ENCODE data around the gene PLXNC1.

Gene PLXNC1

DNA sequence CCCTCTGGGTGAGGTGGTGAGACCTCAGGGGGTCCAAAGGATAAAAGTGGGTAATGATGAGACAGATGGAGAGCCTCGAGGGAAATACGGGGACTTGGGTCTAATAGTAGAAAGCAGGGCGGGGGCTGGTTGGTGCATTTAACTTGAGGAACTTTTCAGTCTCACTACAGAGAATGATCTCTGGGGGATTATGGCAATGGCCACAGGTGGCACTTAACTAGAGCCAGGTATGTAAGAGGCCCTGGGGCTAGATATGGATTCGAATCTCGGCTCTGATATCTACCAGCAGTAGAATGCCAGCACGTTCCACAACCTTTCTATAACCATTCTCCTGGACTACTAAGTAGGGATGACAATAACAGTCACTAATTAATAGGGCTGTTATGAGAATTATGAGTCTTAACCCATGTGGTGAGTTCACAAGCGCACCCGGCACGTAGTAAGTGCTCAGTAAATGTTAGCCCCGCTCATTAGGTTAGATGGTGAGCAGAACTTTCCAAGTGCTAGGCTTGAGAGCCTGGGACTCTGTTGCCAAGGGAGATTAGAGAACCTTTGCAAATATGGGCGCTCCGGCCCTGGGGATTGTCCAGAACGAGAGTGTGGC is 888 bp upstream of the PLXNC1 start:
- peaks cover 24% of the 10 kb centered on the region for H3K4me1 ChIP-seq (ENCODE audit: insufficient read depth, low read length, severe bottlenecking)
- no peak overlapping the region for H2AFZ ChIP-seq (ENCODE audit: low read length)
- H3K27me3 ChIP-seq (ENCODE audit: insufficient read depth, low read length): peaks cover 22% of the 10 kb centered on the region
- no peak overlapping the region for H3K27ac ChIP-seq (ENCODE audit: low read depth, low read length, poor library complexity, severe bottlenecking)
- H4K20me1 ChIP-seq (ENCODE audit: insufficient read depth, low read length): no peaks in the 10 kb centered on the region
- no peaks in the 10 kb centered on the region for H3F3A ChIP-seq (ENCODE audit: insufficient read depth, low read length)
- no peaks in the 10 kb centered on the region for H3K36me3 ChIP-seq (ENCODE audit: insufficient read depth, low read length)
- no peak for TF ChIP-seq EZH2 (IDR thresholded peaks at IDR 0.05; ENCODE audit: borderline replicate concordance, low read length)
- TF ChIP-seq, protein P1, sequence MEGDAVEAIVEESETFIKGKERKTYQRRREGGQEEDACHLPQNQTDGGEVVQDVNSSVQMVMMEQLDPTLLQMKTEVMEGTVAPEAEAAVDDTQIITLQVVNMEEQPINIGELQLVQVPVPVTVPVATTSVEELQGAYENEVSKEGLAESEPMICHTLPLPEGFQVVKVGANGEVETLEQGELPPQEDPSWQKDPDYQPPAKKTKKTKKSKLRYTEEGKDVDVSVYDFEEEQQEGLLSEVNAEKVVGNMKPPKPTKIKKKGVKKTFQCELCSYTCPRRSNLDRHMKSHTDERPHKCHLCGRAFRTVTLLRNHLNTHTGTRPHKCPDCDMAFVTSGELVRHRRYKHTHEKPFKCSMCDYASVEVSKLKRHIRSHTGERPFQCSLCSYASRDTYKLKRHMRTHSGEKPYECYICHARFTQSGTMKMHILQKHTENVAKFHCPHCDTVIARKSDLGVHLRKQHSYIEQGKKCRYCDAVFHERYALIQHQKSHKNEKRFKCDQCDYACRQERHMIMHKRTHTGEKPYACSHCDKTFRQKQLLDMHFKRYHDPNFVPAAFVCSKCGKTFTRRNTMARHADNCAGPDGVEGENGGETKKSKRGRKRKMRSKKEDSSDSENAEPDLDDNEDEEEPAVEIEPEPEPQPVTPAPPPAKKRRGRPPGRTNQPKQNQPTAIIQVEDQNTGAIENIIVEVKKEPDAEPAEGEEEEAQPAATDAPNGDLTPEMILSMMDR (IDR thresholded peaks at IDR 0.05; ENCODE audit: low read length): no peak
- H3K4me2 ChIP-seq (ENCODE audit: low read length): peak overlapping the region; percentile 81
- H3K79me2 ChIP-seq (ENCODE audit: insufficient read depth, low read length): no peaks in the 10 kb centered on the region
- H3K9me3 ChIP-seq (ENCODE audit: low read length): no peaks in the 10 kb centered on the region
- H3K9me2 ChIP-seq (ENCODE audit: low read depth, low read length): no peaks in the 10 kb centered on the region
- no peak overlapping the region; the same call in 1 of the 2 replicates for H3K9ac ChIP-seq (ENCODE audit: low read length)
- H3K4me3 ChIP-seq (ENCODE audit: low read depth, low read length, poor library complexity, severe bottlenecking): peak overlapping the region; percentile 68

DNA sequence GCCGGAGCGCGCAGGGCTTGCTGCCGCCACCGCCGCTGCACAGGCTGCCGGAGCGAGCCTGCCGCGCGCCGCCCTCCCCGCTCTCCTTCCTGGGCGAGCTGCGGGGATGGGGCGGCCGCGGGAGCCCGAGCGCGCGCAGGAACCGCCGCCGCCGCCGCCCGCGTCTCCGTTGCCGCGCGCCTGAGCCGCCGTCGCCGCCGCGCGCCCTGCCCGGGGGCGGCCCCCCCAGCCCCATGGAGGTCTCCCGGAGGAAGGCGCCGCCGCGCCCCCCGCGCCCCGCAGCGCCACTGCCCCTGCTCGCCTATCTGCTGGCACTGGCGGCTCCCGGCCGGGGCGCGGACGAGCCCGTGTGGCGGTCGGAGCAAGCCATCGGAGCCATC is 352 bp downstream of the PLXNC1 start:
- H3K9me2 ChIP-seq (ENCODE audit: low read depth, low read length): no peaks in the 10 kb centered on the region
- no peak overlapping the region; the same call in 1 of the 2 replicates for H3K9ac ChIP-seq (ENCODE audit: low read length)
- peak overlapping the region; percentile 79 for H3K4me2 ChIP-seq (ENCODE audit: low read length)
- H3K9me3 ChIP-seq (ENCODE audit: low read length): no peaks in the 10 kb centered on the region
- no peaks in the 10 kb centered on the region for H3K79me2 ChIP-seq (ENCODE audit: insufficient read depth, low read length)
- peaks cover 22% of the 10 kb centered on the region for H3K27me3 ChIP-seq (ENCODE audit: insufficient read depth, low read length)
- peak overlapping the region; percentile 68 for H3K4me3 ChIP-seq (ENCODE audit: low read depth, low read length, poor library complexity, severe bottlenecking)
- H3F3A ChIP-seq (ENCODE audit: insufficient read depth, low read length): no peaks in the 10 kb centered on the region
- no peaks in the 10 kb centered on the region for H4K20me1 ChIP-seq (ENCODE audit: insufficient read depth, low read length)
- no peak overlapping the region for H2AFZ ChIP-seq (ENCODE audit: low read length)
- peaks cover 24% of the 10 kb centered on the region for H3K4me1 ChIP-seq (ENCODE audit: insufficient read depth, low read length, severe bottlenecking)
- H3K27ac ChIP-seq (ENCODE audit: low read depth, low read length, poor library complexity, severe bottlenecking): no peak overlapping the region
- TF ChIP-seq EZH2 (IDR thresholded peaks at IDR 0.05; ENCODE audit: borderline replicate concordance, low read length): no peak
- TF ChIP-seq, protein P1 (IDR thresholded peaks at IDR 0.05; ENCODE audit: low read length): no peak
- no peaks in the 10 kb centered on the region for H3K36me3 ChIP-seq (ENCODE audit: insufficient read depth, low read length)

DNA sequence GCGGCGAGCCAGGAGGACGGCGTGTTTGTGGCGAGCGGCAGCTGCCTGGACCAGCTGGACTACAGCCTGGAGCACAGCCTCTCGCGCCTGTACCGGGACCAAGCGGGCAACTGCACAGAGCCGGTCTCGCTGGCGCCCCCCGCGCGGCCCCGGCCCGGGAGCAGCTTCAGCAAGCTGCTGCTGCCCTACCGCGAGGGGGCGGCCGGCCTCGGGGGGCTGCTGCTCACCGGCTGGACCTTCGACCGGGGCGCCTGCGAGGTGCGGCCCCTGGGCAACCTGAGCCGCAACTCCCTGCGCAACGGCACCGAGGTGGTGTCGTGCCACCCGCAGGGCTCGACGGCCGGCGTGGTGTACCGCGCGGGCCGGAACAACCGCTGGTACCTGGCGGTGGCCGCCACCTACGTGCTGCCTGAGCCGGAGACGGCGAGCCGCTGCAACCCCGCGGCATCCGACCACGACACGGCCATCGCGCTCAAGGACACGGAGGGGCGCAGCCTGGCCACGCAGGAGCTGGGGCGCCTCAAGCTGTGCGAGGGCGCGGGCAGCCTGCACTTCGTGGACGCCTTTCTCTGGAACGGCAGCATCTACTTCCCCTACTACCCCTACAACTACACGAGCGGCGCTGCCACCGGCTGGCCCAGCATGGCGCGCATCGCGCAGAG is 873 bp downstream of the PLXNC1 start:
- no peak overlapping the region for H3K27ac ChIP-seq (ENCODE audit: low read depth, low read length, poor library complexity, severe bottlenecking)
- no peaks in the 10 kb centered on the region for H3K9me3 ChIP-seq (ENCODE audit: low read length)
- peak overlapping the region; percentile 68 for H3K4me3 ChIP-seq (ENCODE audit: low read depth, low read length, poor library complexity, severe bottlenecking)
- H3K4me1 ChIP-seq (ENCODE audit: insufficient read depth, low read length, severe bottlenecking): peaks cover 24% of the 10 kb centered on the region
- no peaks in the 10 kb centered on the region for H3K36me3 ChIP-seq (ENCODE audit: insufficient read depth, low read length)
- H3K79me2 ChIP-seq (ENCODE audit: insufficient read depth, low read length): no peaks in the 10 kb centered on the region
- H3K27me3 ChIP-seq (ENCODE audit: insufficient read depth, low read length): peaks cover 22% of the 10 kb centered on the region
- H3K9ac ChIP-seq (ENCODE audit: low read length): no peak overlapping the region; the same call in 1 of the 2 replicates
- H4K20me1 ChIP-seq (ENCODE audit: insufficient read depth, low read length): no peaks in the 10 kb centered on the region
- H3K4me2 ChIP-seq (ENCODE audit: low read length): peak overlapping the region; percentile 79
- TF ChIP-seq EZH2 (IDR thresholded peaks at IDR 0.05; ENCODE audit: borderline replicate concordance, low read length): no peak
- TF ChIP-seq, protein P1 (IDR thresholded peaks at IDR 0.05; ENCODE audit: low read length): peak; percentile 51
- H3F3A ChIP-seq (ENCODE audit: insufficient read depth, low read length): no peaks in the 10 kb centered on the region
- H3K9me2 ChIP-seq (ENCODE audit: low read depth, low read length): no peaks in the 10 kb centered on the region
- H2AFZ ChIP-seq (ENCODE audit: low read length): no peak overlapping the region

All from OCI-LY1 (cell line).